ENCODE results near the gene DAPP1.

Gene DAPP1

DNA sequence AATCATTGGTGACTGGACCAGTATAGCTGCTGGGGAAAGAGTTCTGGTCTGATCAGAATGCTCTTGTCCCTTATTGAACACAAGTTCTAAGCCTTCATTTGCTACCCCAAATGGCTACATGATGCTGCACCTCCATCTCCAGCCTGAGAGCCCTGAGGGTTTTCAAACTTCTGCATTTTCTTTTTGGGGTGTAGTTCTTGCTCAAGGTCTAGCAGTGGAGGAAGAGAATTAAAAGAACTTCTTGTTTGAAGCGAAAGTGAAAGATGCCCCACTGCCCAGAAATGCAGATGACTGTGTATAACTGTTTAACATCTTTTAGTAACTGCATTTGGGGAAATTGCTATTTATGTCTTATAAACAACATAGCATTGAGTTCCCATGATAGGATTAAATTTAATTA, 39.1 kb downstream of the DAPP1 start:
- peak in 1 of 5 experiments; percentile 72 for DNase-seq

DNA sequence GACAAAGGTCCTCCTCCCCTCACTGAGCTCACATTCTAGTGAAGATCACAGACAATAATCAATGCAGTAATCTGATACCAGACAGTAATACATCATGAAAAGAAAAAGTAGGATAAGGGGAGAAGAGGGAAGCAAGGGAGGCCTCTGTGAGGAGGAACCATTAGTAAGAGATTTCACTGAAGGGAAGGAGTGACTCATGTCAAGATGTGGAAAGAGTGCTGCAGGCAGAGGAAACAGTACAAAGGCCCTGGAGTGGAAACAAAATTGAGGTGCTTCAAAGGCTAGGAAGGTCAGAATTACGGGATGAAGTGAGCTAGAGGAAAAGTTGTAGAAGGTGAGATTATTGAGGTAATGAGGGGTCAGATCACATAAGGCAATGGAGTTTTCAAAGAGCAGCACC, 39.5 kb downstream of the DAPP1 start:
- DNase-seq: peak in 1 of 5 experiments; percentile 58

DNA sequence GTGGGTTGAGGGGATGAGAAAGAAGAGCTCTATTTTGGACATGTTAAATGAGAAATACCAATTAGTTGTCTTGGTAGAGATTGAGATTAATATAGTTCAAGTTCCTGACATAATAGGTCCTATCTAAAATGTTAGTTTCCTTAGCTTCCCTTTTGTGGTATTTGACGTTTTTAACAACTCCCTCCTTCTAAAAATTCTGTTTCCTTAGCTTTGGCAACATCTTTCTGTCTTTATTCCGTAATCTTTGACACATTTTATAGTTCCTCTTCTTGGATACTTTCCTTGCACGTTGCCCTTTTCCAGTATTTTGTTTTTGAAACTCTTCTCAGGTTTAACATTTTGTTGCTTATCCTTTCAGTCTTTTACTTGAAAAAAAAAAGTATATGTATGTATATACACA, 40.7 kb downstream of the DAPP1 start:
- no peak for DNase-seq

DNA sequence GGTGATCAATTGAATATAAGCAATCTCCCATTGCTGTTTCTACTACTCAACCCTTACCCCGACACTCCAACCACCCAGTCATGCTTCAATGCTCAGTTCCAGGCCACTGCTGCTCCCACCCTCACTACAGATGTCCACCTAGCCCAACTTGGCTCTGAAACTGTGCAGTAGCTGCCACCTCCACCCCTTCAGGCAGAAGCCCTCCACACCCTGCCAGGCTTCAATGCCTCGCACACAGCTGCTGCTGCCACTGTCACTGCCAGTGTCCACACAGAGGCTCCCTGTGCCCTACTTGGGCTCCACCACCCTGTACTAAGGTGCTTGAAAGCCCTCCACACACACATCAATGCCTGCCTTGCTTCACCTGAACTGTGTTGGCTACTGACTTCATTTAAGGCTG, 43.0 kb downstream of the DAPP1 start:
- no peak for DNase-seq

DNA sequence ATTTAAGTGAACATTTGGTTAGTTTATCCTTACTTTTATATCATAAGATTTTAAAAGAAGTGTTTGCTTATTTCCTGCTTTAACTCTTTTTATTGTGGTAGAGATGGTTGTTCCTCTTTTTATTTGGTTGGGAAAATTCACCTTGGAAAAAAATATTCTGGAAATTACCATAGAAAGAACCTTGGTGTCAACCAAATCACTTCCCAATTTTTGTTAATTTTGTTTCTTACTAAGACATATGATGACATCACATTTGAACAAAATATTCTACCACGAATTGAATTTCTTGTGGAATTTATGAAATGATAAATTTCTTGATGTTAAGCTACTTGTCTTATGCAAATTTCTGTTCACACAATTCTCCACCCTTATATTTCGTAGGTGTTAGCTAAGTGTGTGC, 43.9 kb downstream of the DAPP1 start:
- no peak for DNase-seq

DNA sequence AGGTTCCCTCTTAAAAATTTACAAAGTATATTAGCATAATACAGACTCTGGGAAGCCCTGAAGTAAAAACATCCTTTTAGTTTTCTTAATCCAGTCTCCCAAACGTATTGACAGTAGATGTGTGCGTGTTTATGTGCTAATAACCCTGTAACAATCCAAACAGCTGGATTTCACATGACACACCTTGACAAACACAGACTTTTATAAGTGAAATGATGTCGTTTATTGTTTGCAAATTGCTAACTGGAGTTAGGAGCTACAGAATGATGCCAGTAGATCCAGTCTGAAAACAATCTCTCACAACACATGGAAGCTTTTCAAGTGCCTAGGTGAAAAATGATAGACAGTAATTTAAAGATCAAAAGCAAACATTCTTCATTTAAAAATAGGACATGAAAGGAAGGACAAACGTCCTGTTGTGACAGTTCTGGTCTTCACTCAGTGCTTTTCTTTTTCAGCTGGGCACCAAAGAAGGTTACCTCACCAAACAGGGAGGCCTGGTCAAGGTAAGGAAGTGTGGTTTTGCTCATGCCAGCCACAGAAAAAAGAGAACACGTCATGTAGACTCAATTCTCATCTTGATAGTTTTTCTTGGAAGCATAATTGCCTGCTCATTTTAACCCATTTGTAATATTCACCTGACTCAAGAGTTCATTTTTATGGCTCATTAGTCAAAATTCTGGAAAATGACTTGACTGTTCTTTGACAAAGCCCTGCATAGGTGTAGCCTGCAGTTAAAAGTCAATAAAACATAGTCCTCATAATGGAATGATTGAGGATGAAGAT, 44.7 kb downstream of the DAPP1 start:
- DNase-seq: peak in 1 of 5 experiments; percentile 74

DNA sequence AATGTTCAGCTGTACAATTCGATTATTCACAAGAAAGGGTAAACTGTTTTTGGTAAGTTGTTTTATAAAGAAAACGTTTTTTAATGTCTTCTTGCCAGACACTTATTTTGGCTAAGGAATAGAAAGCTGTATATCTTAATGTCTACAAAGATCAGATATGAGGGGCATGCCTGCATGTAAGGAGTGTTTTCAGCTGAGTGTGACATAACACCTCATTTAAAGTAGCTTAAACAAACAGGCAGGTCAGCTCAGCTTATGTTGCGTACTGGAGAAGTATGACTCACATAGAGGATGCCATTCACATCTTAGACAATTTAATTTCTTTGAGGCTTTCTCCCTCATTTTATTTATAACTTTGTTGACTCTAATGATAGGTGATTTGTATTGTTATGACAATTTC, 47.2 kb downstream of the DAPP1 start:
- DNase-seq: no peak

DNA sequence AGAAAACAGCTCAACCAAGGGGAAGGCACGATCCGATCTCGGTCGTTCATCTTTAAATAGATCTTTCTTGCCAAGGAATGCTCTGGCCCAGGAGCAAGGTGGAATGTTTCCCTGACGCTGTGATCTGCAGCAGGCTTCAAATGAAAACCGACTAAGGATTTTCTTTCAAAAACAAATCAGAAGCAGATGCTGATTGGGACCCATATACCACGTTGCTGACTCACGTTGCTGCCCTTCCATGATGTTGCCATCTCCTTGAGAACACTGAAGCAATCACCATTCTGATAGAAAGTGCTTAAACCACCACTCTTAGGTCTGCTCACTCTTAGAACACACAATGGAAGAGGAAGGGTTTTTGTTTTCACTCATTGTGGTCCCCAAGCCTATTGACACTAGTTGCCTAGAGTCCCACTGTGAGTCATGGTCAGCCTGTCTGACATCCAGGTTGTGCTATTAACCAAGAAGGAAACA, 51.5 kb downstream of the DAPP1 start:
- peak in 1 of 5 experiments; percentile 73 for DNase-seq

DNA sequence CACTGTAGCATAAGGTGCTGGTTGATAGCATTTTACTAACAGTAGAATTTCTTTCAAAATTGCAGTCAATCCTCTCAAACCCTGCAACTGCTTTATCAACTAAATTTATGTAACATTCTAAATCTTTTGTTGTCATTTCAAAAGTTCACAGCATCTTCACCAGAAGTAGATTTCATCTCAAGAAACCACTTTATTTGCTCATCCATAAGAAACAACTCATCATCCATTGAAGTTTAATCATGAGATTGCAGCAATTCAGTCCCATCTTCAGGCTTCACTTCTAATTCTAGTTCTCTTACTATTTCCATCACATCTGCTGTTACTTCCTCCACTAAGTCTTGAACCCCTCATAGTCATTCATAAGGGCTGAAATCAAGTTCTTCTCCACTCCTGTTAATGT, 55.9 kb downstream of the DAPP1 start:
- peak in 1 of 5 experiments; percentile 51 for DNase-seq

DNA sequence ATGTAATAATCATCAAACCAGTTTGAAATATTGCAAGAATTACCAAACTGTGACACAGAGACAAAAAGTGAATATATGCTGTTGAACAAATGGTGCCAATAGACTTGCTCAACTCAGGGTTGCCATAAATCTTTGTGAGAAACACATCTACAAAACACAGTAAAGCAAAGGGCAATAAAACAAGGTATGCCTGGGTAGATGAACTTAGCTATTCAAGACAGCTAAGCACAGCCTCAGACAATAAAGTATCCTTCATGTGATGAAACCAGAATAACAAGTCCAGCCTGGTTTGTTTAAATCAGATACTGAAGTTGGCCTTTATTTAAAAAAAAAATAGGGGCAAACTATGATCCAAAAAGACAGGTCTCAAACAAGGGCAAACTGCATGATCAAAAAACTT, 58.4 kb downstream of the DAPP1 start:
- DNase-seq: no peak

DNA sequence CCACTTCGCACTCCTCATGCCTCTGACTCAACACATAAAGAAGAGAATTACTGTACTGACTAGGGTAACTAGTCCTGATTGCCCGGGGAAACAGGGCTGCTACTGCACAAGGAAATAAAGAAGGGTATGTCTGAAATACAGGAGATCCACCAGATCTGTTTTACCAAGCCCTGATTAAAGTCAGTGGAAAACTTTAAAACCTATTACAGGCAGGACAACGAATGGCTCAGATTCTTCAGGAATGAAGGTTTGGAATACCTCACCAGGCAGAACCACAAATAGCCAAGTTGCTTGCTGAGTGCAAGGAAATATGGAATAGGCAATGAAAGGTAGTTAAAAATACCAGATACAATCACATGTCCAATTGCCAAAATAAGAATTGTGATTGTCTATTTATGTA, 60.3 kb downstream of the DAPP1 start:
- DNase-seq: no peak

DNA sequence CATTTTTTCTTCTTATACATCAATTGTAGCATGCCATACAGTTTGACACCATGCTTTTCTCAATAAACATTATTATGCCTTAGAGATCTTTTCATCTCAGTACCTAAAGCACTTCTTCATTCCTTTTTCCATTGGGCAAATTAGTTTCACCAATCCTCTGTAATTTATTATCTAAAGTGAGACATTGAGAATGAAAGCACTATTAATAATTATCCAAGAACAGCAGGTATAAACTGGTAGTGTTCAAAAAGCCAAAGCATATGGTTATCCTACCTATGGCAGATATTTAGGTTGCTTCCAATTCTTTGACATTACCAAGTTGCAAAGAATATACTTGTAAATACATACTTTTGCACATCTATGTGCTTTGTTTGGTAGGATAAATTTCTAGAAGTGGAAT, 62.0 kb downstream of the DAPP1 start:
- DNase-seq: no peak

DNA sequence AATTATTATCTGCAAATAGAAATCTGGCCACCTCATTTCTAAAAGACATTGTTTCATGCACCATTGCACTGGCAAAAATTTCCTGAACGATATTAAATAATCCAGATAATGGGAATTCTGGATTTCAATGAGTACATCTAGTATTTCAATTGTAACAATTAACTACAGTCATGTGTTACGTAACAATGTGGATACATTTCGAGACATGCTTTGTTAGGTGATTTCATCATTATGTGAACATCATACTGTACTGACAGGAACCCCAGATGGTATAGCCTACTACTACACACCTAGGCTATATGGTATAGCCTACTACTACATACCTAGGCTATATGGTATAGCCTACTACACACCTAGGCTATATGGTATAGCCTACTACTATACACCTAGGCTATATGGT, 62.8 kb downstream of the DAPP1 start:
- no peak for DNase-seq

DNA sequence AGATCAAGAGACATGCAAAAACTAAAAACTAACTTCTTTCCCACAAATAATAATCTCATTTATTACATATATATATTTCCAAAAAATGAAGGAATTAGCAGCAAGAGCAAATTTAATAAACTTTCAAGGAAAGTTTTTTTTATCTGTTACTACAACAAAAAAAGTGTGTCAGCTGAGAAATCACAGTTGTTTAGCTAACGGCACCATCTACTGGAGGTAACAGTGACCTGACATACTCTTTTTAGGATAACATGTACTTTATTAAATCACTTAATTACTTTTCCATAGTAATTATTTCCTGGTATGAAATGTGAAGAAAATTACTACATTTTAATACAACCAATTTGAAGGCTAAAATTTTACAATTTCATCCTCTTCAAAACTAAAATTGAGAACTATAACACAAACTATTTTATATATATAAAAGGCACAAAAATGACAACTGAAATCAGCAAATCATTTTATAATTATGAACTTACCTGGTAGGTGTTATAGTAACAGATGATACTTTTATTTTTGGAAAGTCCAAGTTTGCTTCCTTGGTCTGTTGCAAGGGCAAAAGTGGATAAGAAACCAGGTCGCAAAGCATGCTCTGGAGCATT, 68.5 kb downstream of the DAPP1 start:
- DNase-seq: peak in 1 of 5 experiments; percentile 73

DNA sequence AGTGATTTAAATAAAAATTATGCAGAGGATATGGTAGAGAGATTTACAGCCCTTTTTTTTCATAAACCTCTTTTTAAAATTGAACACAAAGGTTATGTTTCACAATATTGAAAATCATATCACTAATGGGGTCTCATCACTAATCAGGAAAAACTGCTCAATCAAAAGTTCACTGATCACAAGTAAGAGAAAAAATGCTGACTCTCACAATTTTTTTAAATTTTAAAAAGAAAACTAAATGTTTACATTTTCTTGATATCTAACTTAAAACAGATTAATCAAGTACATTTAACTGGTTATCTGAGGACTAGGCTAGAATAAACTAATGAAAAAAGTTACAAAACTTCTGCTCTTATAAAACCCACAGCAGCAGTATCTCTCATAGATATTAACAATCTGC, 69.1 kb downstream of the DAPP1 start:
- DNase-seq: no peak

DNA sequence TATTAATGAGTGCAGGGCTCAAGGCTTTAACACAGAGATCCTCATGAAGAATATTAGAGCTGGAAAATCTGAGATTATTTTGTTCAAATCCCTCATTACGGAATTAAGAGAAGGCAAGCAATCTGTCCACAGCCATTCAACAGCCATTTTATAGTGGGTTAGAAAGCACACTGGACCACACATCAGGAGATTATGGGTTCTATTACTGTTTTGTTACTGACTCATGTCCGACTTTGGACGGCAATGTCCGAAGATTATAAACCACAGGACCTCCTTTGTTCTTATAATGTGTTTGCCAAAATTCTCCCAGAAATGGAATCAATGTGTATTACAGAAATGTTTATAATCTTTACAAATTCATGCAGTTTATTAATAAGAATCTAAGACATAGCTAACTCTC, 69.5 kb downstream of the DAPP1 start:
- no peak for DNase-seq

DNA sequence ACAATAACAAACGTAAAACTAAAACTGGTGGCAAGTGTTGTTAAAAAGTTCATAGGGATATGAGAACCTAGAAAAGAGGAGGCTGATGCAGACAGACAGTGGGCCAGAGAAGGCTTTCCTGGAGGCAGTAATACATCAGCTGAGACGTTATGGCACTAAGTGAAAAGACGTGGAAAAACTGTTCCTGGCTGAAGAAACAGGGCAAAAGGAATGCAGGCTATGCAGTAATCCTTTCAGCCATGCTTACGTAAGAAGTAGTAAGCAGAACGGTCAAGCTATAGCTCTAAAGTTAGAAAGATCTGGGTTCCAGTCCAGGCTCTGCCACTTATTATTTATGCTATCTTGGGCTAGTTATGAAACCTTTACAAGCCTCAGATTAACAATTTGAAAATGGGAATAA, 71.2 kb downstream of the DAPP1 start:
- DNase-seq: no peak

DNA sequence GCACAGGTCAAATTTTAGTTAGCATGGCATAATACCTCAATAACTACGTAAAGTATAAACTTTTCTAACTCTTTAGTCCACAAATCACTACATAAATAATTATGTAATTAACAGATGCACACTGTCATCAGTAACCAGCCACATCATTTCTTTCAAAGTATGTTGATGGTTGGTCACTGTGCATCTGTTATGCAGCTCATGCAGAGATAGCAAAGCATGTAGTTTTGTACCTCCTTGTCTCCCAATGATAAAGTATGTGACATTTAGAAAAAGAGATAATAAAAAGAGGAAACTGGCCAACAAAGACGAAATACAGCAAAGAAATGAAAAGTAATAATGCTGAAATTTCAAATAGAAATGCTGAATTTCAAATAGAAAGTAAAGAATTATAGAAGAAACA, 74.7 kb downstream of the DAPP1 start:
- no peak for DNase-seq

DNA sequence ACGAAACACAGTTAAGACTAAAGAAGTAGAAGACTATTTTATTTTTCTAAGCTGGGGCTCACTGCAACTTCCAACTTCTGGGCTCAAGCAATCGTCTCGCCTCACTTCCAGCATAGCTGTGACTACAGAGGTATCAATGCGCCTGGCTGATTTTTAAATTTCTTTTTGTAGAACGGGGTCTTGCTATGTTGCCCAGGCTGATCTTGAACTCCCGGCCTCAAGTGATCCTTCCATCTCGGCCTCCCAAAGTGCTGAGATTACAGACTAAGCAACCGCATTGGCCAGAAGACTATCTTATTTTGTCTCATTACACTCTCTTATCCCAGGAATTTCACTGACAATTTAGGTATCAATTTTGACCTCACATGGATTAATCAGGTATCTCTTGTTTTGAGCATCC, 76.4 kb downstream of the DAPP1 start:
- DNase-seq: no peak

DNA sequence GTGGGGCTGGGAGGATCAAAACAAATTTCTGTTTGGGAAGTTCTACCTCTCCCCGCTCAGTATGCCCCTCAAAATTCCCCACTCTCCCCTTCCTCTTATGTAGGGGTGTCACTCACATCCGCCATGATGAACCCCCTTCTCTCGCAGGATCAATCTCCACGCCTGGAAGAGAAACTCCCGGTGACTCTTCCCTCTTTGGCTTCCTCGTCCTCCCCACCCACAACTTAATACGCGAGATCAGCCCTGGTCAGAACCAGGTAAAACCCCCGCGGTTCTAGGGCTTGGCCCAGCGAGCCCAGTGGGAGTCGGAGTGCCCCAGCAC, 77.2 kb downstream of the DAPP1 start:
- no peak for DNase-seq

DNA sequence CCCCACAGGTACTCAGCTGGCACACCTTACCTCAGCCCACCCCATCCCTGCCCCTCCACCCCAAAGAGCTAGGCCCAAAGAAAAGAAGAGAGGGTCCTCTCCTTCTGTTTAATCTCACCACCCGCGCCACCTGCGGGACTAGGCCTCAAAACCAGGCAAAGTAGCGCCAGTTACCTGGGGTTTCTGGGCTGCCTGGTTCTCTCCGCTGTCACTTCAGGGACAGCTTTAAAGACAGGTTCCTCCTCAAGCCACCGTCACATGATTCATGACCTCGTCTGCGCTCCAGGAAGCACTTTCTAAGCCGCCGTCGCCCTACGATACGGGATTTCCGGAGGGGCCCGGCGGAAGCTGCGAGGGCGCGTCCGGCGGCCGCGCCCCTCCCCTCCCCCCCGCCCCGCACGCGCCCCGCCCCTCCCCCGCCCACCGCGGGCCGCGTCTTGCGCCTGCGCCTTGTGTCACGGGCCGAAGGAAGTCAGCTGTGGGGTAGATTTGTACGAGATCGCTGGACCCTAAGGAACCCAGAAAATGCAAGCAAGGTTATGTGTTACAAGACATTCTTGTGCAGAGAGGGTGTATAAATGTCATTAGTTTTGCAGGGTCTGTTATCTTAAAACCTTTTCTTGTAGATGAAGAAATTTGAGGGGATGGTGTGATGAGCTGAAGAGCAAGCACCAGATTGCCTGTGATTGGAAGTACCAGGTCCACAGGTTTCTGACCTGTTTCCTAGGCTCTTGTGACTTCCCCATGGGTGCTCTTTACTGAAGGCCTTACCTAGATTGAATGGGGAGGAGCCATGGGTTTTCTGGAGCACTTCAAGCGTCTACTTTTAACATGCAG, 77.8 kb downstream of the DAPP1 start, which contains the start of gene LAMTOR3:
Gene LAMTOR3, minus strand, starts transcription at position 267 of the 837 bp plus-strand sequence. CDS start 464 bp downstream, outside the sequence.
- peak; percentile 77 to 97 (median 84) for DNase-seq

DNA sequence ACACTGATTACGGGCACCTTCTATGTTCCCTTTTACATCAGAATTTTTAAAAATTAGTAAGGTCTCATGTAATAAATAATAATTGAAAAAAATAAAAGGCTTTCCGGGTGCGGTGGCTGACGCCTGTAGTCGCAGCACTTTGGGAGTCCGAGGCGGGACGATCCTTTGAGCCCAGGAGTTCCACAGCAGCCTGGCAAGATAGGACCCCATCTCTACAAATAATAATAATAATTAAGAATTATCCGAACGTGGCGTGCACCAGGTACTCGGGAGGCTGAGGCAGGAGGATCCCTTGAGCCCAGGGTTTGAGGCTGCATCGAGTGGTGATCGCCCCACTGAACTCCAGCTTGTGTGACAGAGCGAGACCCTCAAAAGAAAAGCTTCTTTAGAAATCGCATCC, 78.4 kb downstream of the DAPP1 start:
- DNase-seq: no peak

DNA sequence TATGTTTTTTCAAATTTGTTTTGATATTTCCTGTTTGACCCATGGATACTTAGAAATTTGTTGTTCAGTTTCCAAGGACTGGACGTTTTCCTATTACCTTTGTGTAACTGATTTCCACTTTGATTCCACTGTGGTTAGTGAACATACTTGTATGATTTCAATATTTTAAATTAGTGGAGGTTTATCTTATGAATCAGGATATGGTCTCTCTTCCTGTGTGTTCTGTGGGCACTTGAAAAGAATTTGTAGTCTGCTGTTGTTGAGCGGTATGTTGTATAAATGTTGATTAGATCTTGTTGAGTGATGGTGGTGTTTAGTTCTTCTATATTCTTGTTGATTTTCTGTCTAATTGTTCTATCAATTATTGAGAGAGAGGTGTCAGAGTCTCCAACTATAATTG, 98.8 kb downstream of the DAPP1 start:
- peak in 1 of 5 experiments; percentile 57 for DNase-seq

DNA sequence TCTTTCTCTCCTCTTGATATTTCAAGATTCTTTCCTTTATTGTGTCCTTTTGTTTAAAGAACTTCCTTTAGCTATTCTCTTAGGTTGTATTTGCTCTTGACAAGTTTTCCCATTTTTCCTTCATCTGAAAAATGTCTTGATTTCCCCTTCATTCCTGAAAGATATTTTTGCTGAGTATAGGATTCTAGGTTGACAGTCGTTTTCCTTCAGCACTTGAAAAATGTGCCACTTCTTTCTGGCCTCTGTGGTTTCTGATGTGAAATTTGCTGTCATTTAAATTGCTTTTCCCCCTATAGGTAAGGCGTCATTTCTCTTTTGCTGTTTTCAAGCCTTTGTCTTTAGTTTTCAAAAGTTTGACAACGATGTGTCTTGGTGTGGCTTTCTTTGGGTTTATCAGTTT, 100.9 kb downstream of the DAPP1 start:
- DNase-seq: no peak
